K562 (cell line): ENCODE results near the gene IFT52. TPM values are rescaled to one million over a fixed set of nuclear protein-coding genes. Genes with fewer than 3 reads are reported as not detected.
A peak's percentile ranks its signal among the peaks of the same experiment; 100 is the strongest.

Experiments
- CBX2 ChIP-seq: fragments of 200-600 bp; sonication (generic); IDR thresholded peaks from one replicate; pipeline ENCODE4 v1.6.1; 2012; ENCODE audit warnings: mild to moderate bottlenecking, low read length, inconsistent platforms; ENCODE audit not compliant: insufficient read depth, poor library complexity, severe bottlenecking
- COPS2 ChIP-seq: fragments of 450-650 bp; conservative IDR thresholded peaks from 2 replicates; pipeline ENCODE4 v1.6.1; 2016; ENCODE audit warnings: mild to moderate bottlenecking, moderate library complexity
- EGR1 ChIP-seq: fragments of 450-650 bp; conservative IDR thresholded peaks from 2 replicates; pipeline ENCODE4 v1.6.1; 2017; ENCODE audit warnings: mild to moderate bottlenecking
- L3MBTL2 ChIP-seq: fragments of 450-650 bp; IDR thresholded peaks from 2 replicates; pipeline ENCODE4 v1.6.1; 2016; ENCODE audit warnings: mild to moderate bottlenecking, moderate library complexity
- TARDBP ChIP-seq: fragments of 450-650 bp; IDR thresholded peaks from 2 replicates; pipeline ENCODE4 v1.6.1; 2016
- TCFL5 ChIP-seq: fragments of 250-450 bp; sonication (Bioruptor Pico); conservative IDR thresholded peaks from 2 replicates; pipeline ENCODE4 v1.6.1; 2021; ENCODE audit warnings: mild to moderate bottlenecking, moderate library complexity, matching md5 sums
- TRIM28 ChIP-seq: fragments of 450-650 bp; IDR thresholded peaks from 2 replicates; pipeline ENCODE4 v1.6.1; 2017
- ZC3H8 ChIP-seq: fragments of 450-650 bp; IDR thresholded peaks from 2 replicates; pipeline ENCODE4 v1.6.1; 2017
- ZNF76 ChIP-seq: fragments of 250-450 bp; sonication (Bioruptor Pico); IDR thresholded peaks from 2 replicates; pipeline ENCODE4 v1.4.0; 2020; ENCODE audit warnings: mild to moderate bottlenecking, moderate library complexity, borderline replicate concordance
- polyA plus RNA-seq, 8 experiments: library from polyadenylated mRNA; depleted of rRNA in 4 of 8; stranded (reverse) in 5 of 8; unstranded in 3 of 8; fragments of >200 nt; fragmentation: Nextera tagmentation in 2 of 8; fragmentation: Illumina TruSeq in 1 of 8; extraction: Ambion mirVana in 2 of 8; extraction: Trizol in 1 of 8; gene quantifications; 2 replicates each; pipeline versions ENCODE4 v1.2.1 to v1.2.3, GENCODE V29; 2011 to 2014; ENCODE audit warnings: inconsistent platforms in 1 of 8, missing spikeins in 1 of 8
- total RNA-seq, 7 experiments: library from RNA; depleted of rRNA in 6 of 7; stranded (reverse); fragments of >200 nt in 6 of 7; fragmentation: Illumina TruSeq in 2 of 7; extraction: Trizol in 2 of 7; gene quantifications; 2 replicates each; pipeline versions ENCODE4 v1.2.1 to v1.2.3, GENCODE V29; 2011 to 2021; ENCODE audit warnings: low replicate concordance in 1 of 7
- TF ChIP-seq, protein P1 (sequence below): fragments of 450-650 bp; IDR thresholded peaks from 2 replicates; pipeline ENCODE4 v1.6.1; 2018; ENCODE audit not compliant: partially characterized antibody
- TF ChIP-seq, protein P2 (sequence below): fragments of 450-650 bp; IDR thresholded peaks from 2 replicates; pipeline ENCODE4 v1.6.1; 2016; ENCODE audit warnings: missing biosample characterization, missing genetic modification characterization
- TF ChIP-seq, protein P3 (sequence below): fragments of 200-400 bp; formaldehyde crosslinking; IDR thresholded peaks from 2 replicates; pipeline ENCODE4 v1.6.1; 2017; ENCODE audit warnings: mild to moderate bottlenecking, low read depth, low read length, moderate library complexity
- TF ChIP-seq, protein P4 (sequence below): fragments of 250-450 bp; sonication (Bioruptor Pico); IDR thresholded peaks from 2 replicates; pipeline ENCODE4 v1.4.0; 2020; ENCODE audit warnings: mild to moderate bottlenecking, moderate library complexity
- TF ChIP-seq, protein P5 (sequence below), 2 experiments: fragments of 200-800 bp in 1 of 2; sonication (Bioruptor generic) in 1 of 2; sonication (generic) in 1 of 2; formaldehyde crosslinking in 1 of 2; IDR thresholded peaks in 1 of 2; conservative IDR thresholded peaks in 1 of 2; 2 replicates each; pipeline versions ENCODE4 v1.5.0 to v1.6.1; 2016 to 2020; ENCODE audit warnings: missing compliant biosample characterization in 1 of 2, missing genetic modification characterization in 1 of 2, missing genetic modification reagents in 1 of 2

The IFT52 gene
- total and polyA plus RNA-seq, 9 of the 15 experiments (the other 6 are each of a cell fraction or from before 2014, with no cell fraction given), result 11.0 to 31.4 (median 20.4) TPM

DNA sequence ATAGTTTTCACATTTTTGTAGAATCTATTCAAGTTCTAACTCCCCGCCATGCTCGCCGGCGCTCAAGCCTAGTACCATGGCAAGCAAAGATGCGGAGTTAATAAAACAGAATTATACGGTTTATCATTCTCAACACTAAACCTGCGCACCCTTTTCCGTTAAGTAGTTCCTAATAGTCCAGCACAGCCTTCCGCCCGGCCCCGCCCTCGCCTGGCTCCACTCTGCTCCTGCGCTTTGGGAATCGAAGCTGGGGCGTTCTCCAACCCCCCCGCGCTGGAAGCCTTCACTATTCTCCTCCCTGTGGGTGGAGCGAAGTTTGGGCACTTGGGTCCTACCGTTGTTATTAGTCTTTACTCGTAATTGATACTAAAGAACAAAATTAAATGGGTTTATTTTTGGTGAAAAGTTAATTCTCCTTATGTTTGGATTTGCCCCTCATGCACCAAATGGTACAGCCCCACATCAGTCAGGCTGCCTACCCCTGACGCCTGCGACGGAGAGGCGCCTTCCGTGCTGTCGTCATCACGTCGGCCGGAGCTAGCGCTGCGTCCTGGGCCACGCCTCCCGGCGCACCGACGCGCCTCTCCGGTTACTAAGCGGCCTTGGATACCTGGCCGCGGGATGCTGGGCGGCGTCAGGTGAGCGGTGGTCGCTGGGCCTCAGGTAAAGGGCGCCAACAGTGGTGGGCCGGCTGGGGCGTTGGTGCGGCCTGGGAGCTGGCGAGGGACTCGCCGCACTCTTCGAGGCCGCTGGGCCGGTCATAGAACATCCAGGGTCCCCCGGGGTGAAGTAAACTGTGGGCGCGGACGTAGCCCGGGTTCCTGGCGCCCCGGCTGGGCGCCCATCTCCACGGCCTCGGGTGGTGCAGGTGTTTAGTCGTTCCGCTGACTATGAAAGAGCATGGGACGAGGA lies at the start of gene IFT52 (continued):
- TF ChIP-seq, protein P1, sequence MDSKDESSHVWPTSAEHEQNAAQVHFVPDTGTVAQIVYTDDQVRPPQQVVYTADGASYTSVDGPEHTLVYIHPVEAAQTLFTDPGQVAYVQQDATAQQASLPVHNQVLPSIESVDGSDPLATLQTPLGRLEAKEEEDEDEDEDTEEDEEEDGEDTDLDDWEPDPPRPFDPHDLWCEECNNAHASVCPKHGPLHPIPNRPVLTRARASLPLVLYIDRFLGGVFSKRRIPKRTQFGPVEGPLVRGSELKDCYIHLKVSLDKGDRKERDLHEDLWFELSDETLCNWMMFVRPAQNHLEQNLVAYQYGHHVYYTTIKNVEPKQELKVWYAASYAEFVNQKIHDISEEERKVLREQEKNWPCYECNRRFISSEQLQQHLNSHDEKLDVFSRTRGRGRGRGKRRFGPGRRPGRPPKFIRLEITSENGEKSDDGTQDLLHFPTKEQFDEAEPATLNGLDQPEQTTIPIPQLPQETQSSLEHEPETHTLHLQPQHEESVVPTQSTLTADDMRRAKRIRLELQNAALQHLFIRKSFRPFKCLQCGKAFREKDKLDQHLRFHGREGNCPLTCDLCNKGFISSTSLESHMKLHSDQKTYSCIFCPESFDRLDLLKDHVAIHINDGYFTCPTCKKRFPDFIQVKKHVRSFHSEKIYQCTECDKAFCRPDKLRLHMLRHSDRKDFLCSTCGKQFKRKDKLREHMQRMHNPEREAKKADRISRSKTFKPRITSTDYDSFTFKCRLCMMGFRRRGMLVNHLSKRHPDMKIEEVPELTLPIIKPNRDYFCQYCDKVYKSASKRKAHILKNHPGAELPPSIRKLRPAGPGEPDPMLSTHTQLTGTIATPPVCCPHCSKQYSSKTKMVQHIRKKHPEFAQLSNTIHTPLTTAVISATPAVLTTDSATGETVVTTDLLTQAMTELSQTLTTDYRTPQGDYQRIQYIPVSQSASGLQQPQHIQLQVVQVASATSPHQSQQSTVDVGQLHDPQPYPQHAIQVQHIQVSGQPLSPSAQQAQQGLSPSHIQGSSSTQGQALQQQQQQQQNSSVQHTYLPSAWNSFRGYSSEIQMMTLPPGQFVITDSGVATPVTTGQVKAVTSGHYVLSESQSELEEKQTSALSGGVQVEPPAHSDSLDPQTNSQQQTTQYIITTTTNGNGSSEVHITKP, result peak; percentile 100
- TF ChIP-seq TARDBP (no peak), ZC3H8 (no peak), TRIM28 (no peak), EGR1 (peak; percentile 89), TCFL5 (CRISPR knock-in tag) (no peak), L3MBTL2 (no peak; the same call in 1 of the 2 replicates), ZNF76 (CRISPR knock-in tag) (no peak), COPS2 (no peak), CBX2 (no peak)
- TF ChIP-seq, protein P2, sequence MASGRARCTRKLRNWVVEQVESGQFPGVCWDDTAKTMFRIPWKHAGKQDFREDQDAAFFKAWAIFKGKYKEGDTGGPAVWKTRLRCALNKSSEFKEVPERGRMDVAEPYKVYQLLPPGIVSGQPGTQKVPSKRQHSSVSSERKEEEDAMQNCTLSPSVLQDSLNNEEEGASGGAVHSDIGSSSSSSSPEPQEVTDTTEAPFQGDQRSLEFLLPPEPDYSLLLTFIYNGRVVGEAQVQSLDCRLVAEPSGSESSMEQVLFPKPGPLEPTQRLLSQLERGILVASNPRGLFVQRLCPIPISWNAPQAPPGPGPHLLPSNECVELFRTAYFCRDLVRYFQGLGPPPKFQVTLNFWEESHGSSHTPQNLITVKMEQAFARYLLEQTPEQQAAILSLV (tag), result no peak
- TF ChIP-seq, protein P3, sequence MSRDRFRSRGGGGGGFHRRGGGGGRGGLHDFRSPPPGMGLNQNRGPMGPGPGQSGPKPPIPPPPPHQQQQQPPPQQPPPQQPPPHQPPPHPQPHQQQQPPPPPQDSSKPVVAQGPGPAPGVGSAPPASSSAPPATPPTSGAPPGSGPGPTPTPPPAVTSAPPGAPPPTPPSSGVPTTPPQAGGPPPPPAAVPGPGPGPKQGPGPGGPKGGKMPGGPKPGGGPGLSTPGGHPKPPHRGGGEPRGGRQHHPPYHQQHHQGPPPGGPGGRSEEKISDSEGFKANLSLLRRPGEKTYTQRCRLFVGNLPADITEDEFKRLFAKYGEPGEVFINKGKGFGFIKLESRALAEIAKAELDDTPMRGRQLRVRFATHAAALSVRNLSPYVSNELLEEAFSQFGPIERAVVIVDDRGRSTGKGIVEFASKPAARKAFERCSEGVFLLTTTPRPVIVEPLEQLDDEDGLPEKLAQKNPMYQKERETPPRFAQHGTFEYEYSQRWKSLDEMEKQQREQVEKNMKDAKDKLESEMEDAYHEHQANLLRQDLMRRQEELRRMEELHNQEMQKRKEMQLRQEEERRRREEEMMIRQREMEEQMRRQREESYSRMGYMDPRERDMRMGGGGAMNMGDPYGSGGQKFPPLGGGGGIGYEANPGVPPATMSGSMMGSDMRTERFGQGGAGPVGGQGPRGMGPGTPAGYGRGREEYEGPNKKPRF, result no peak
- TF ChIP-seq, protein P4, sequence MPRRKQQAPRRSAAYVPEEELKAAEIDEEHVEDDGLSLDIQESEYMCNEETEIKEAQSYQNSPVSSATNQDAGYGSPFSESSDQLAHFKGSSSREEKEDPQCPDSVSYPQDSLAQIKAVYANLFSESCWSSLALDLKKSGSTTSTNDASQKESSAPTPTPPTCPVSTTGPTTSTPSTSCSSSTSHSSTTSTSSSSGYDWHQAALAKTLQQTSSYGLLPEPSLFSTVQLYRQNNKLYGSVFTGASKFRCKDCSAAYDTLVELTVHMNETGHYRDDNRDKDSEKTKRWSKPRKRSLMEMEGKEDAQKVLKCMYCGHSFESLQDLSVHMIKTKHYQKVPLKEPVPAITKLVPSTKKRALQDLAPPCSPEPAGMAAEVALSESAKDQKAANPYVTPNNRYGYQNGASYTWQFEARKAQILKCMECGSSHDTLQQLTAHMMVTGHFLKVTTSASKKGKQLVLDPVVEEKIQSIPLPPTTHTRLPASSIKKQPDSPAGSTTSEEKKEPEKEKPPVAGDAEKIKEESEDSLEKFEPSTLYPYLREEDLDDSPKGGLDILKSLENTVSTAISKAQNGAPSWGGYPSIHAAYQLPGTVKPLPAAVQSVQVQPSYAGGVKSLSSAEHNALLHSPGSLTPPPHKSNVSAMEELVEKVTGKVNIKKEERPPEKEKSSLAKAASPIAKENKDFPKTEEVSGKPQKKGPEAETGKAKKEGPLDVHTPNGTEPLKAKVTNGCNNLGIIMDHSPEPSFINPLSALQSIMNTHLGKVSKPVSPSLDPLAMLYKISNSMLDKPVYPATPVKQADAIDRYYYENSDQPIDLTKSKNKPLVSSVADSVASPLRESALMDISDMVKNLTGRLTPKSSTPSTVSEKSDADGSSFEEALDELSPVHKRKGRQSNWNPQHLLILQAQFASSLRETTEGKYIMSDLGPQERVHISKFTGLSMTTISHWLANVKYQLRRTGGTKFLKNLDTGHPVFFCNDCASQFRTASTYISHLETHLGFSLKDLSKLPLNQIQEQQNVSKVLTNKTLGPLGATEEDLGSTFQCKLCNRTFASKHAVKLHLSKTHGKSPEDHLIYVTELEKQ (CRISPR knock-in tag), result no peak
- TF ChIP-seq, protein P5, sequence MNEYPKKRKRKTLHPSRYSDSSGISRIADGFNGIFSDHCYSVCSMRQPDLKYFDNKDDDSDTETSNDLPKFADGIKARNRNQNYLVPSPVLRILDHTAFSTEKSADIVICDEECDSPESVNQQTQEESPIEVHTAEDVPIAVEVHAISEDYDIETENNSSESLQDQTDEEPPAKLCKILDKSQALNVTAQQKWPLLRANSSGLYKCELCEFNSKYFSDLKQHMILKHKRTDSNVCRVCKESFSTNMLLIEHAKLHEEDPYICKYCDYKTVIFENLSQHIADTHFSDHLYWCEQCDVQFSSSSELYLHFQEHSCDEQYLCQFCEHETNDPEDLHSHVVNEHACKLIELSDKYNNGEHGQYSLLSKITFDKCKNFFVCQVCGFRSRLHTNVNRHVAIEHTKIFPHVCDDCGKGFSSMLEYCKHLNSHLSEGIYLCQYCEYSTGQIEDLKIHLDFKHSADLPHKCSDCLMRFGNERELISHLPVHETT (CRISPR knock-in tag; conservative IDR thresholded peaks at IDR 0.05 in 1 of 2, IDR thresholded peaks at IDR 0.05 in 1 of 2), result no peak; a peak in 1 of 4 replicates
